ENCODE data around the gene AP1G2. TPM values are rescaled to one million over a fixed set of nuclear protein-coding genes. Genes with fewer than 3 reads are reported as not detected.
A peak's percentile ranks its signal among the peaks of the same experiment; 100 is the strongest.

Gene AP1G2
- total and polyA plus RNA-seq, 2 of the 13 experiments (the other 11 are each of a cell fraction or from before 2014, with no cell fraction given) = 96.9 to 611 TPM

DNA sequence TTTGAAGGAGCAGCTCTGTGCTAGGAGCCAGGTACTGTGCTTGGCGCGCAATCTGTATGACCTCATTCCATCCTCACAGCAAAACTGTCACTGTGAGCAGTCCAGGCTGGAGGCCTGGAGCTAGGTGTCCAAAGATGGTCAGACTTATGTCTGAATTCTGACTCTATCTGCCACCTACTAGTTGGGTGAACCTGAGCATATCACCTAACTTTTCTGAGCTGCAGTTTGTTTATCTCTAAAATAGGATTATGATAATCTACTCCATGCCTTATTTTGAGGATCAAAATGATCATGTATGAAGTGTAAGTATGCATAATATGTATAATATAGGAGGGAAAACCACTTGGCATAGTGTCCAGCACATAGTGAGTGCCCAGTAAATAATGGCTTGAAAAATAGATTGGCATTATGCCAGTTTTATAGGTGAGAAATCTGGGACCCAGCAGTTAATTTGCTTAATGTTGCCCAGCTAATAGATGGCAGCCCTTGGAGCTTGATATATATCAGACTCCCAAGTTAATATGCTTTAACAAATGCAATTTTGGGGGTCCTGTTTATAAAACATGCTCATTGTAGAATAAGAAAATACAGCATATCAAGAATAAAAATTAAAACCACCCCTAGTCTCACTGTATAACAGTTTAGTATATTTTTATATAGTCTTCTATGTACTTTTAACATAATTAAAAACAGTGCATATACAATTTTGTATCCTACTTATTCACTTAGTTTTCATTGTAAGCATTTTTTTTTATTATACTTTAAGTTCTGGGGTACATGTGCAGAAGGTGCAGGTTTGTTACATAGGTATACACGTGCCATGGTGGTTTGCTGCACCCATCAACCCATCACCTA lies 15.5 kb upstream of the AP1G2 start (continued):
- TF ChIP-seq, protein P1, sequence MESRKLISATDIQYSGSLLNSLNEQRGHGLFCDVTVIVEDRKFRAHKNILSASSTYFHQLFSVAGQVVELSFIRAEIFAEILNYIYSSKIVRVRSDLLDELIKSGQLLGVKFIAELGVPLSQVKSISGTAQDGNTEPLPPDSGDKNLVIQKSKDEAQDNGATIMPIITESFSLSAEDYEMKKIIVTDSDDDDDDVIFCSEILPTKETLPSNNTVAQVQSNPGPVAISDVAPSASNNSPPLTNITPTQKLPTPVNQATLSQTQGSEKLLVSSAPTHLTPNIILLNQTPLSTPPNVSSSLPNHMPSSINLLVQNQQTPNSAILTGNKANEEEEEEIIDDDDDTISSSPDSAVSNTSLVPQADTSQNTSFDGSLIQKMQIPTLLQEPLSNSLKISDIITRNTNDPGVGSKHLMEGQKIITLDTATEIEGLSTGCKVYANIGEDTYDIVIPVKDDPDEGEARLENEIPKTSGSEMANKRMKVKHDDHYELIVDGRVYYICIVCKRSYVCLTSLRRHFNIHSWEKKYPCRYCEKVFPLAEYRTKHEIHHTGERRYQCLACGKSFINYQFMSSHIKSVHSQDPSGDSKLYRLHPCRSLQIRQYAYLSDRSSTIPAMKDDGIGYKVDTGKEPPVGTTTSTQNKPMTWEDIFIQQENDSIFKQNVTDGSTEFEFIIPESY (CRISPR knock-in tag; IDR thresholded peaks at IDR 0.05) = no peak
- no peak for TF ChIP-seq ZNF143 (CRISPR knock-in tag; IDR thresholded peaks at IDR 0.05)
- no peak for TF ChIP-seq ZNF335 (CRISPR knock-in tag; IDR thresholded peaks at IDR 0.05)
- TF ChIP-seq, protein P2, sequence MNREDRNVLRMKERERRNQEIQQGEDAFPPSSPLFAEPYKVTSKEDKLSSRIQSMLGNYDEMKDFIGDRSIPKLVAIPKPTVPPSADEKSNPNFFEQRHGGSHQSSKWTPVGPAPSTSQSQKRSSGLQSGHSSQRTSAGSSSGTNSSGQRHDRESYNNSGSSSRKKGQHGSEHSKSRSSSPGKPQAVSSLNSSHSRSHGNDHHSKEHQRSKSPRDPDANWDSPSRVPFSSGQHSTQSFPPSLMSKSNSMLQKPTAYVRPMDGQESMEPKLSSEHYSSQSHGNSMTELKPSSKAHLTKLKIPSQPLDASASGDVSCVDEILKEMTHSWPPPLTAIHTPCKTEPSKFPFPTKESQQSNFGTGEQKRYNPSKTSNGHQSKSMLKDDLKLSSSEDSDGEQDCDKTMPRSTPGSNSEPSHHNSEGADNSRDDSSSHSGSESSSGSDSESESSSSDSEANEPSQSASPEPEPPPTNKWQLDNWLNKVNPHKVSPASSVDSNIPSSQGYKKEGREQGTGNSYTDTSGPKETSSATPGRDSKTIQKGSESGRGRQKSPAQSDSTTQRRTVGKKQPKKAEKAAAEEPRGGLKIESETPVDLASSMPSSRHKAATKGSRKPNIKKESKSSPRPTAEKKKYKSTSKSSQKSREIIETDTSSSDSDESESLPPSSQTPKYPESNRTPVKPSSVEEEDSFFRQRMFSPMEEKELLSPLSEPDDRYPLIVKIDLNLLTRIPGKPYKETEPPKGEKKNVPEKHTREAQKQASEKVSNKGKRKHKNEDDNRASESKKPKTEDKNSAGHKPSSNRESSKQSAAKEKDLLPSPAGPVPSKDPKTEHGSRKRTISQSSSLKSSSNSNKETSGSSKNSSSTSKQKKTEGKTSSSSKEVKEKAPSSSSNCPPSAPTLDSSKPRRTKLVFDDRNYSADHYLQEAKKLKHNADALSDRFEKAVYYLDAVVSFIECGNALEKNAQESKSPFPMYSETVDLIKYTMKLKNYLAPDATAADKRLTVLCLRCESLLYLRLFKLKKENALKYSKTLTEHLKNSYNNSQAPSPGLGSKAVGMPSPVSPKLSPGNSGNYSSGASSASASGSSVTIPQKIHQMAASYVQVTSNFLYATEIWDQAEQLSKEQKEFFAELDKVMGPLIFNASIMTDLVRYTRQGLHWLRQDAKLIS (CRISPR knock-in tag; IDR thresholded peaks at IDR 0.05) = 0 out of 2 replicates have a peak, but pooled peaks have one; percentile 51
- TF ChIP-seq ZNF383 (CRISPR knock-in tag; IDR thresholded peaks at IDR 0.05; ENCODE audit: borderline replicate concordance) = no peak
- TF ChIP-seq HOXA5 (CRISPR knock-in tag; IDR thresholded peaks at IDR 0.05) = no peak
- no peak for TF ChIP-seq TCF7 (IDR thresholded peaks at IDR 0.05; ENCODE audit: low read depth)
- no peak for TF ChIP-seq MZF1 (CRISPR knock-in tag; IDR thresholded peaks at IDR 0.05; ENCODE audit: borderline replicate concordance)
- TF ChIP-seq, protein P3, sequence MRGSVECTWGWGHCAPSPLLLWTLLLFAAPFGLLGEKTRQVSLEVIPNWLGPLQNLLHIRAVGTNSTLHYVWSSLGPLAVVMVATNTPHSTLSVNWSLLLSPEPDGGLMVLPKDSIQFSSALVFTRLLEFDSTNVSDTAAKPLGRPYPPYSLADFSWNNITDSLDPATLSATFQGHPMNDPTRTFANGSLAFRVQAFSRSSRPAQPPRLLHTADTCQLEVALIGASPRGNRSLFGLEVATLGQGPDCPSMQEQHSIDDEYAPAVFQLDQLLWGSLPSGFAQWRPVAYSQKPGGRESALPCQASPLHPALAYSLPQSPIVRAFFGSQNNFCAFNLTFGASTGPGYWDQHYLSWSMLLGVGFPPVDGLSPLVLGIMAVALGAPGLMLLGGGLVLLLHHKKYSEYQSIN (CRISPR knock-in tag; IDR thresholded peaks at IDR 0.05; ENCODE audit: borderline replicate concordance) = no peak
- TF ChIP-seq, protein P4, sequence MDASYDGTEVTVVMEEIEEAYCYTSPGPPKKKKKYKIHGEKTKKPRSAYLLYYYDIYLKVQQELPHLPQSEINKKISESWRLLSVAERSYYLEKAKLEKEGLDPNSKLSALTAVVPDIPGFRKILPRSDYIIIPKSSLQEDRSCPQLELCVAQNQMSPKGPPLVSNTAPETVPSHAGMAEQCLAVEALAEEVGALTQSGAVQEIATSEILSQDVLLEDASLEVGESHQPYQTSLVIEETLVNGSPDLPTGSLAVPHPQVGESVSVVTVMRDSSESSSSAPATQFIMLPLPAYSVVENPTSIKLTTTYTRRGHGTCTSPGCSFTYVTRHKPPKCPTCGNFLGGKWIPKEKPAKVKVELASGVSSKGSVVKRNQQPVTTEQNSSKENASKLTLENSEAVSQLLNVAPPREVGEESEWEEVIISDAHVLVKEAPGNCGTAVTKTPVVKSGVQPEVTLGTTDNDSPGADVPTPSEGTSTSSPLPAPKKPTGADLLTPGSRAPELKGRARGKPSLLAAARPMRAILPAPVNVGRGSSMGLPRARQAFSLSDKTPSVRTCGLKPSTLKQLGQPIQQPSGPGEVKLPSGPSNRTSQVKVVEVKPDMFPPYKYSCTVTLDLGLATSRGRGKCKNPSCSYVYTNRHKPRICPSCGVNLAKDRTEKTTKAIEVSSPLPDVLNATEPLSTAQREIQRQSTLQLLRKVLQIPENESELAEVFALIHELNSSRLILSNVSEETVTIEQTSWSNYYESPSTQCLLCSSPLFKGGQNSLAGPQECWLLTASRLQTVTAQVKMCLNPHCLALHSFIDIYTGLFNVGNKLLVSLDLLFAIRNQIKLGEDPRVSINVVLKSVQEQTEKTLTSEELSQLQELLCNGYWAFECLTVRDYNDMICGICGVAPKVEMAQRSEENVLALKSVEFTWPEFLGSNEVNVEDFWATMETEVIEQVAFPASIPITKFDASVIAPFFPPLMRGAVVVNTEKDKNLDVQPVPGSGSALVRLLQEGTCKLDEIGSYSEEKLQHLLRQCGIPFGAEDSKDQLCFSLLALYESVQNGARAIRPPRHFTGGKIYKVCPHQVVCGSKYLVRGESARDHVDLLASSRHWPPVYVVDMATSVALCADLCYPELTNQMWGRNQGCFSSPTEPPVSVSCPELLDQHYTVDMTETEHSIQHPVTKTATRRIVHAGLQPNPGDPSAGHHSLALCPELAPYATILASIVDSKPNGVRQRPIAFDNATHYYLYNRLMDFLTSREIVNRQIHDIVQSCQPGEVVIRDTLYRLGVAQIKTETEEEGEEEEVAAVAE (CRISPR knock-in tag; IDR thresholded peaks at IDR 0.05; ENCODE audit: borderline replicate concordance) = no peak; the same call in 1 of the 2 replicates
- no peak for TF ChIP-seq RFX3 (CRISPR knock-in tag; IDR thresholded peaks at IDR 0.05)
- TF ChIP-seq SIN3A (IDR thresholded peaks at IDR 0.05; ENCODE audit: borderline replicate concordance, low read depth, low read length) = no peak; the same call in none of the 2 replicates
- TF ChIP-seq, protein P5, sequence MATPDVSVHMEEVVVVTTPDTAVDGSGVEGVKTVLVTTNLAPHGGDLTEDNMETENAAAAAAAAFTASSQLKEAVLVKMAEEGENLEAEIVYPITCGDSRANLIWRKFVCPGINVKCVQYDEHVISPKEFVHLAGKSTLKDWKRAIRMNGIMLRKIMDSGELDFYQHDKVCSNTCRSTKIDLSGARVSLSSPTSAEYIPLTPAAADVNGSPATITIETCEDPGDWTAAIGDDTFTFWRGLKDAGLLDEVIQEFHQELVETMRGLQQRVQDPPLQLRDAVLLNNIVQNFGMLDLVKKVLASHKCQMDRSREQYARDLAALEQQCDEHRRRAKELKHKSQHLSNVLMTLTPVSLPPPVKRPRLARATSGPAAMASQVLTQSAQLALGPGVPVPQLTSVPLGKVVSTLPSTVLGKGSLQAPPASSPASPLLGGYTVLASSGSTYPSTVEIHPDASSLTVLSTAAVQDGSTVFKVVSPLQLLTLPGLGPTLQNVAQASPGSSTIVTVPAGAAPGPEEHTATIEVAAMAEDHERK (CRISPR knock-in tag; IDR thresholded peaks at IDR 0.05; ENCODE audit: low read depth) = 0 out of 2 replicates have a peak, but pooled peaks have one; percentile 3
- TF ChIP-seq ZNF766 (CRISPR knock-in tag; IDR thresholded peaks at IDR 0.05; ENCODE audit: borderline replicate concordance) = no peak
- TF ChIP-seq ZFYVE20 (CRISPR knock-in tag; IDR thresholded peaks at IDR 0.05; ENCODE audit: borderline replicate concordance, low read depth) = no peak
